Mesendoderm (in vitro differentiated cells): ENCODE results near the gene AHNAK2.
A peak's percentile ranks its signal among the peaks of the same experiment; 100 is the strongest.

Source experiments
- DNase-seq: peaks from one replicate; pipeline ENCODE4 v3.0.0; 2013
- H2AK5ac ChIP-seq: 2 replicates; pipeline ENCODE4 v1.6.1; 2013; ENCODE audit warnings: low read length, inconsistent platforms
- H2BK120ac ChIP-seq: 2 replicates; pipeline ENCODE4 v1.6.1; 2013; ENCODE audit warnings: low read depth, mild to moderate bottlenecking, low read length, moderate library complexity, mixed read lengths
- H2BK15ac ChIP-seq: replicated peaks from 2 replicates; pipeline ENCODE4 v1.6.1; 2013; ENCODE audit warnings: low read depth, mild to moderate bottlenecking, moderate library complexity
- H2BK5ac ChIP-seq: 2 replicates; pipeline ENCODE4 v1.6.1; 2013; ENCODE audit warnings: low read length, inconsistent platforms
- H3K18ac ChIP-seq: 2 replicates; pipeline ENCODE4 v1.6.1; 2013; ENCODE audit warnings: mild to moderate bottlenecking, low read length, mixed read lengths
- H3K23ac ChIP-seq: one replicate; pipeline ENCODE4 v1.6.1; 2013; ENCODE audit warnings: low read length
- H3K27ac ChIP-seq: 2 replicates; pipeline ENCODE4 v1.5.1; 2013; ENCODE audit warnings: low read depth, mild to moderate bottlenecking, inconsistent platforms, low read length, moderate library complexity
- H3K27me3 ChIP-seq: 2 replicates; pipeline ENCODE4 v1.6.1; 2013; ENCODE audit warnings: low read length, control low read depth, mild to moderate bottlenecking, inconsistent platforms; ENCODE audit not compliant: insufficient read depth, poor library complexity
- H3K36me3 ChIP-seq: 2 replicates; pipeline ENCODE4 v1.6.1; 2013; ENCODE audit warnings: low read length, inconsistent platforms; ENCODE audit not compliant: control insufficient read depth, insufficient read depth
- H3K4ac ChIP-seq: one replicate; pipeline ENCODE4 v1.6.1; 2013; ENCODE audit warnings: low read depth, mild to moderate bottlenecking, low read length, moderate library complexity
- H3K4me1 ChIP-seq: 2 replicates; pipeline ENCODE4 v1.6.1; 2013; ENCODE audit warnings: low read depth, low read length, inconsistent platforms; ENCODE audit not compliant: control insufficient read depth
- H3K4me2 ChIP-seq: 2 replicates; pipeline ENCODE4 v1.6.1; 2013; ENCODE audit warnings: low read length
- H3K4me3 ChIP-seq: 2 replicates; pipeline ENCODE4 v1.5.1; 2013; ENCODE audit warnings: mild to moderate bottlenecking, low read length
- H3K56ac ChIP-seq: one replicate; pipeline ENCODE4 v1.6.1; 2013; ENCODE audit warnings: low read length
- H3K79me1 ChIP-seq: 2 replicates; pipeline ENCODE4 v1.6.1; 2013; ENCODE audit warnings: low read length, inconsistent platforms
- H3K79me2 ChIP-seq: 2 replicates; pipeline ENCODE4 v1.6.1; 2013; ENCODE audit warnings: mild to moderate bottlenecking, low read length; ENCODE audit not compliant: control insufficient read depth, insufficient read depth
- H3K9ac ChIP-seq: 2 replicates; pipeline ENCODE4 v1.6.1; 2013; ENCODE audit warnings: low read length, inconsistent platforms
- H4K5ac ChIP-seq: one replicate; pipeline ENCODE4 v1.6.1; 2013; ENCODE audit warnings: low read length
- H4K8ac ChIP-seq: one replicate; pipeline ENCODE4 v1.6.1; 2013; ENCODE audit warnings: low read depth, mild to moderate bottlenecking, control low read depth, low read length, moderate library complexity
- WGBS: extraction: QIAGEN DNeasy Blood & Tissue Kit; methylation state at CpG from one replicate; pipeline ENCODE4 v1.1.7; 2013; ENCODE audit warnings: low lambda C conversion rate, missing lambda C conversion rate; ENCODE audit not compliant: insufficient coverage; ENCODE audit errors: extremely low coverage; 5-methylcytosine and 5-hydroxymethylcytosine counted together

The AHNAK2 gene

DNA sequence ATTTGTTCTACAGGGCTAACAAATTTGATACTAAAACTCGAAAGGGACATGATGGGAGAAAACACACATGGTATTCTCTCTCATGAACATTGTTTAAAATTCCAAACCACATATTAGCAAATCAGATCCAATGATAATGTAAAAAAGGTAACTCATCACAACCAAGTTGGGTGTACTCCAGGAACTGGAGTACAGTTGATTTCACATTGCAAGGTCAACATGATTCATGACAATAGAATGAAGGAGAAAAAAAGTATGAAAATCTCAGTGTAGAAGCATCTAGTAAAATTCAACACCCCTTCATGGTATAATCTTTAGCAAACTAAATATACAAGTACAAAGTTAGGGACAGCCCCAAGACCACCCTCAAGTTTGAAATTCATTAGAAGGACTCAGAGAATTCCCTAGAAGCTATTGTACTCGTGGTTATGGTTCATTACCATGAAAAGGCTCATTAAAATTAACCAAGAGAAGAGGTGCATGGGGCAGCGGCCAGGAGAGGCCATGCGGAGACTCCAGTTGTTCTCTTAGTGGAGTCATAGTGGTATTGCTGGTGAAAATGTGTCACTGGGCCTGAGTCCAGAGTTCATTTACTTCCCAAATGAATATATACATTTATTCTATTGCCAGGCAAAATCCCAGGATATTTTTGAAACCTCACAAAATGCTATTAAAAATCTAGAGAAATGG lies 45.8 kb upstream of the AHNAK2 start:
- Histone ChIP-seq H3K79me1 (peaks cover 6% of the 10 kb centered on the region), H3K56ac (no peak overlapping the region), H3K23ac (no peak overlapping the region), H3K4ac (no peak overlapping the region), H3K4me1 (peaks cover 6% of the 10 kb centered on the region), H4K8ac (no peak overlapping the region), H4K5ac (no peak overlapping the region), H3K4me3 (no peak overlapping the region), H2AK5ac (no peak overlapping the region), H2BK120ac (no peak overlapping the region), H2BK15ac (no peak overlapping the region), H2BK5ac (no peak overlapping the region), H3K27ac (no peak overlapping the region), H3K18ac (no peak overlapping the region), H3K79me2 (peaks cover 17% of the 10 kb centered on the region), H3K9ac (no peak overlapping the region), H3K36me3 (no peaks in the 10 kb centered on the region), H3K27me3 (no peaks in the 10 kb centered on the region), H3K4me2 (no peak overlapping the region)
- DNase-seq = no peak
- no CpG with 5 or more reads among the region's 4 CpGs for WGBS

DNA sequence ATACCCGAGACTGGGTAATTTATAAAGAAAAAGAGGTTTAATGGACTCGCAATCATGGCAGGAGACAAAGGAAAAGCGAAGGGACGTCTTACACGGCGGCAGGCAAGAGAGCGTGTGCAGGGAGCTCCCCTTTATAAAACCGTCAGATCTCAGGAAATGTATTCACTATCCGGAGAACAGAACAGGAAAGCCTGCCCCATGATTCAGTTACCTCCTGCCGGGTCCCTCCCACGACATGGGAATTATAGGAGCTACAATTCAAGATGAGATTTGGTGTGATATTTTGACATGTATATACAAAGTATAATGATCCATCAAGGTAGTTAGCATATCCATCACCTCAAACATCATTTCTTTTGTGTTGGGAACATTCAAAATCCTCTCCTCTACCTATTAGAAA lies 45.0 kb upstream of the AHNAK2 start:
- no peak overlapping the region for H3K4ac ChIP-seq
- no peak overlapping the region for H3K27ac ChIP-seq
- H4K5ac ChIP-seq = no peak overlapping the region
- no peak overlapping the region for H3K4me2 ChIP-seq
- no peak overlapping the region for H2BK5ac ChIP-seq
- H2BK15ac ChIP-seq = no peak overlapping the region
- H3K18ac ChIP-seq = no peak overlapping the region
- peaks cover 25% of the 10 kb centered on the region for H3K79me2 ChIP-seq
- DNase-seq = no peak
- H3K36me3 ChIP-seq = no peaks in the 10 kb centered on the region
- H3K27me3 ChIP-seq = no peaks in the 10 kb centered on the region
- H3K23ac ChIP-seq = no peak overlapping the region
- no peak overlapping the region for H4K8ac ChIP-seq
- WGBS = no CpG with 5 or more reads among the region's 11 CpGs
- H3K4me3 ChIP-seq = no peak overlapping the region
- no peak overlapping the region for H2AK5ac ChIP-seq
- peaks cover 8% of the 10 kb centered on the region for H3K79me1 ChIP-seq
- H3K9ac ChIP-seq = no peak overlapping the region
- H3K4me1 ChIP-seq = peaks cover 8% of the 10 kb centered on the region
- H2BK120ac ChIP-seq = no peak overlapping the region
- H3K56ac ChIP-seq = no peak overlapping the region

DNA sequence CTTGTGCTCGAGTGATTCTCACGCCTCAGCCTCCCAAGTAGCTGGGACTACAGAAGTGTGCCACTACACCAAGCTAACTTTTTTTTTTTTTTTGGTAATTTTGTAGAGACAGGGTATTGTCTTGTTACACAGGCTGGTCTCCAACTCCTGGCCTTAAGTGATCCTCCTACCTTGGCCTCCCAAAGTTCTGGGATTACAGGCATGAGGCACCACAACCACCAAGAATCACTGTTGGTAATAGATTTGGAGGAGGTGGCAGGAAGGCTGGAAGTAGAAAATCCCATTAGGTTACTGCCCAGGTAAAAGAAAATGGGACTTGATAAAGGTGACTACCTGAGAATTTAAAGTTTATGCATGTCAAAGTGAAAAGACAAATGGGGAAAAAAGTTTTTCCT lies 44.1 kb upstream of the AHNAK2 start:
- Histone ChIP-seq H3K4me3 (no peak overlapping the region), H3K4me2 (no peak overlapping the region), H3K18ac (no peak overlapping the region), H4K8ac (no peak overlapping the region), H3K79me2 (peaks cover 33% of the 10 kb centered on the region), H3K9ac (peak overlapping the region; percentile 89), H3K56ac (peak overlapping the region; percentile 61), H2BK5ac (no peak overlapping the region), H3K27me3 (no peaks in the 10 kb centered on the region), H3K23ac (no peak overlapping the region), H3K4ac (no peak overlapping the region), H3K4me1 (peaks cover 8% of the 10 kb centered on the region), H3K27ac (no peak overlapping the region), H2BK120ac (no peak overlapping the region), H2AK5ac (no peak overlapping the region), H2BK15ac (no peak overlapping the region), H3K36me3 (no peaks in the 10 kb centered on the region), H3K79me1 (peaks cover 8% of the 10 kb centered on the region), H4K5ac (no peak overlapping the region)
- no CpG with 5 or more reads among the region's 2 CpGs for WGBS
- no peak for DNase-seq

DNA sequence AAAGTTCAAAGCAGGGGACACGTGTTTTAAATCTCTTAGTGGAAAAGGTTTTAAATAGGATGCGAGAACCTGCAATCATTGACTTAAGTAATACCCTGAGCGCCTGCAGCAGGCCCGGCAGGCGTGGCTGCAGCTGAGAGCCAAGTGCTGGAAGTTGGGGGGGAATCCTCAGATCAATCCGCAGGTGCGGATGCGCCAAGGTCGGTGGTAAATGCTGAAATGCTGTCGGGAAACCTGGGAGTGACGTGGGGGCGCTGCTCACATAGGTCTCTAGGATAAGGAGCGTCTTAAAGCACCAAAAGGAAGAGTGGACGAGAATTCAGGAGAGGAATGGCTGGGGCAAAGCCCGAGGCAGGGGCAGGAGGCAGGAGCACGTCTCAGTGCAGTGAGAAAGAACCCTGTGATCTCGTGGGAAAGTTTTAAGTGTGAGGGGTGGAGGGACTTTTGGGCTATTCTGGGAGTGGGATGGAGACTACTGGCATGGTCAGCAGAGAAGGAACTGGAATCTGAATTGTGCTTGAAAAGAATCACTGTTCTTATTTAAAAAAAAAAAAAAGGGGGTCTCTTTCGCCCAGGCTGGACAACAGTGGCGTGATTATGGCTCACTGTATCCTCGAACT lies 43.6 kb upstream of the AHNAK2 start:
- H3K56ac ChIP-seq = peak overlapping the region; percentile 61
- WGBS = no CpG with 5 or more reads among the region's 20 CpGs
- H2BK120ac ChIP-seq = peak overlapping the region; percentile 21
- H3K4ac ChIP-seq = peak overlapping the region; percentile 87
- H3K4me3 ChIP-seq = peak overlapping the region; percentile 72
- no peaks in the 10 kb centered on the region for H3K27me3 ChIP-seq
- H2BK5ac ChIP-seq = no peak overlapping the region
- peak overlapping the region; percentile 70 for H3K18ac ChIP-seq
- DNase-seq = peak; percentile 87
- peak overlapping the region; percentile 89 for H3K9ac ChIP-seq
- H3K4me1 ChIP-seq = peaks cover 8% of the 10 kb centered on the region
- H3K79me1 ChIP-seq = peaks cover 8% of the 10 kb centered on the region
- peak overlapping the region; percentile 75 for H3K27ac ChIP-seq
- H3K23ac ChIP-seq = no peak overlapping the region
- H4K8ac ChIP-seq = no peak overlapping the region
- no peak overlapping the region for H2AK5ac ChIP-seq
- H3K4me2 ChIP-seq = peak overlapping the region; percentile 22
- peaks cover 38% of the 10 kb centered on the region for H3K79me2 ChIP-seq
- no peaks in the 10 kb centered on the region for H3K36me3 ChIP-seq
- no peak overlapping the region for H4K5ac ChIP-seq
- no peak overlapping the region for H2BK15ac ChIP-seq

DNA sequence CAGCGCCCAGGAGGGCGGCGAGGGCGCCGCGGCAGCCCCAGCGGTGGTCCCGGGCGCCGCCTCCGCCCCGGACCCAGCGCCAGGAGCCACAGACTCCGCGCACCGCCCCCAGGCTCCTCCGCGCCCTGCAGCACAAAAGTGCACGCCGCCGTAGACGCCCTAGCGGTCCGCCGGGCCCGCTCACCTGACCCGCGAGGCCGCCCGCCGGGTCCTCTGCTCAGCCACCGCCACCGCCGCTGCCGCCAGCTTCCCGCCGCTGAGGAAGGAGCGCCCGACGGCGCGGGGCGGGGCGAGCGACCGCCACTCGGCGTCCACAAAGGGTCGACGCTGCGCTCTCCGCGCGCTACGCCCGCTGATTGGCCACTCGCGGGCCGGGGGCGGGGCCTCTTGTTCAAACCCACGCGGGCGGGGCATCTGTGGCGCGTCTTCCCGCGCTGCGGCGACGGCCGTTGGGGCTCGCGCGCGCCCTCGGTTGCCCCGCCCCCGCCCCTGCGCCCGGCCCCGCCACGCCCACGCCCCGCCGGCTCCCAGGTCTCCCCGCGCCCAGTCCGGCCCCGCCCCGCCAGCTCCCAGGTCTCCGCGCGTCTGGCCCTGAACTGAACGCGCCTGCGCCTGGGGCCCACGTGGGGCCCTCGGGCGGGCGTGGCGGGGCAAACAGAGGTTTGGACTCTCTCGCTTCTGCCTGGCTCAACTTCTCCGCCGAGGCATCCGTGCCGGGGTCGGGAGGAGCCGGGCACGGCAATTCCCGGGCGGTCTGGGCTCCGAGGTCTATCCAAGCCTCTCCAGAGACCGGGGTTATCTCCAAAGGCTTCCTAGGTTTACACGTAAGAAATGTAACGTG lies 42.9 kb upstream of the AHNAK2 start, which contains the start of gene CDCA4:
Gene CDCA4, minus strand, starts transcription at position 269 of the 841 bp plus-strand sequence. CDS start 9,154 bp downstream, outside the sequence.
- peak within 1 kb of the TSS; percentile 87 for H3K27ac ChIP-seq
- no CpG with 5 or more reads among the region's 115 CpGs for WGBS
- H3K79me1 ChIP-seq = peaks cover 13% of the 10 kb centered on the region
- H3K79me2 ChIP-seq = peaks cover 45% of the 10 kb centered on the region
- peak within 1 kb of the TSS; percentile 100 for H3K9ac ChIP-seq
- H2BK15ac ChIP-seq = no peak within 1 kb of the TSS
- peaks cover 12% of the 10 kb centered on the region for H3K4me1 ChIP-seq
- H3K36me3 ChIP-seq = peaks cover 3% of the 10 kb centered on the region
- no peak within 1 kb of the TSS for H4K5ac ChIP-seq
- H3K4ac ChIP-seq = peak within 1 kb of the TSS; percentile 88
- peak within 1 kb of the TSS; percentile 93 for H3K4me2 ChIP-seq
- H3K27me3 ChIP-seq = no peaks in the 10 kb centered on the region
- peak within 1 kb of the TSS; percentile 96 for H3K56ac ChIP-seq
- peak within 1 kb of the TSS; percentile 30 for H2BK120ac ChIP-seq
- peak within 1 kb of the TSS; percentile 95 for H3K18ac ChIP-seq
- DNase-seq = peak; percentile 98
- H3K4me3 ChIP-seq = peak within 1 kb of the TSS; percentile 99
- peak within 1 kb of the TSS; percentile 94 for H3K23ac ChIP-seq
- H4K8ac ChIP-seq = peak within 1 kb of the TSS; percentile 91
- peak within 1 kb of the TSS; percentile 76 for H2AK5ac ChIP-seq
- peak within 1 kb of the TSS; percentile 35 for H2BK5ac ChIP-seq
